ENCODE results near the gene TBX21. TPM values are rescaled to one million over a fixed set of nuclear protein-coding genes. Genes with fewer than 3 reads are reported as not detected.

TBX21 gene
- total and polyA plus RNA-seq, 2 of the 4 experiments (the other 2 are of a cell fraction), result not detected

DNA sequence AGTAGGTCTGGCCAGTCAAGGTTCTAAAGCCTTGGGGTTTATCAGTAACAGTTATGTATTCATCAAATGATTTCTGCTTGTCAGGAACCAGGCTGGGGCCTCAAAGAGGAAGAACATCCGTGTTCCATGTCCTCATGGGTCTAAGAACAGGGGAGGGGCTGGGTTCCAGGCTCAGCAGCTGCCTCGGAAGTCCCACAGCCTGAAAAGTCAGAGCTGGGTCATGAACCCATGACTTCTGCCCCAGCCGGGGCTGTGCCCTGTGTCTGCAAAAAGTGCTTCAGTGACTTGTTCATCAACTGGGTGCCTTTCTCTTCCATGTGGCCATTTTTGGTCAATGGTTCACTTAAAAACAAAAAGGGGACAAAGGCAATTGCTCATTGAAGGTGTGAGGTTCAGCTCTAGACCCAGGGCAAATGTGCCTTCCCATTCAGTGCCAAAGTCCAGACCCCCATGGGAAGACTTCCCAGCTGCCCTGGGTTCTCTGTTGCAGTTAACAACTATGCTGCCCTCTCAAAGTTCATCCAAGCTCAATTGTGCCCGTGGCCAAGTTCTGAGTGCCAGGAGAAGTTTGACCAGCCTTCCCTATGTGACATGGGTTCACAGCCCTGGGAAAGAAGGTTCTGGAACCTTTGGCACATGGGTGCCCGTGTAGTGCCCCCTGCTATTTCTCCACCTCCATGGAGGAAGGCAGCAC is 20.6 kb upstream of the TBX21 start:
- H3K79me1 ChIP-seq (ENCODE audit: low read depth in 1 of 2, low read length in 2 of 2), result no peaks in the 10 kb centered on the region
- no peak overlapping the region for H4K5ac ChIP-seq (ENCODE audit: low read depth, low read length)
- H2BK20ac ChIP-seq (ENCODE audit: low read depth, low read length), result no peak overlapping the region
- intact Hi-C loops (cut with micrococcal nuclease), result no loop called here
- no peak overlapping the region for H3K9ac ChIP-seq (ENCODE audit: low read depth, low read length)
- H4K91ac ChIP-seq (ENCODE audit: insufficient read depth, low read depth, low read length), result no peak overlapping the region
- 65% methylated on average over 3 of the region's 5 CpGs; no CpG with 5 or more reads in 1 of the 2 experiments for WGBS, 2 experiments (ENCODE audit: extremely low coverage in 2 of 2, insufficient read length in 1 of 2)
- no peak overlapping the region for H3K23ac ChIP-seq (ENCODE audit: low read depth, low read length)
- in situ Hi-C loops (cut with MboI; ENCODE audit: low sequenced_read_pairs), result no loop called here
- H3K36me3 ChIP-seq (ENCODE audit: control insufficient read depth, insufficient read depth, low read length), result peaks cover 12% of the 10 kb centered on the region; the same call in 1 of the 2 replicates
- no peak overlapping the region for H2AK9ac ChIP-seq (replicated peaks; ENCODE audit: low read depth, low read length, poor library complexity)
- H4K8ac ChIP-seq (ENCODE audit: low read depth in 2 of 2, low read length in 2 of 2), result no peak overlapping the region
- no peak for DNase-seq
- H3K14ac ChIP-seq (replicated peaks; ENCODE audit: low read depth, low read length), result no peak overlapping the region
- ChIA-PET POLR2A (ENCODE audit: unreplicated experiment) (no interaction called here), CTCF (no interaction called here)
- H3K4ac ChIP-seq (ENCODE audit: low read depth, low read length), result no peak overlapping the region
- no TSS peak for BruUV-seq (replicated peaks)
- H2BK120ac ChIP-seq (ENCODE audit: low read depth, low read length), result no peak overlapping the region
- no peak for TF ChIP-seq POLR2A (IDR thresholded peaks at IDR 0.05; ENCODE audit: low read depth, low read length)
- TF ChIP-seq RAD21 (IDR thresholded peaks at IDR 0.05; ENCODE audit: low read length), result no peak
- TF ChIP-seq MAFK (IDR thresholded peaks at IDR 0.05; ENCODE audit: low read depth, low read length), result no peak
- TF ChIP-seq MAZ (IDR thresholded peaks at IDR 0.05; ENCODE audit: borderline replicate concordance, low read depth, low read length), result no peak
- no peak for TF ChIP-seq RCOR1 (IDR thresholded peaks at IDR 0.05; ENCODE audit: insufficient replicate concordance, low read length)
- no peak for TF ChIP-seq FOS (IDR thresholded peaks at IDR 0.05; ENCODE audit: low read depth, low read length)
- TF ChIP-seq, protein P1, sequence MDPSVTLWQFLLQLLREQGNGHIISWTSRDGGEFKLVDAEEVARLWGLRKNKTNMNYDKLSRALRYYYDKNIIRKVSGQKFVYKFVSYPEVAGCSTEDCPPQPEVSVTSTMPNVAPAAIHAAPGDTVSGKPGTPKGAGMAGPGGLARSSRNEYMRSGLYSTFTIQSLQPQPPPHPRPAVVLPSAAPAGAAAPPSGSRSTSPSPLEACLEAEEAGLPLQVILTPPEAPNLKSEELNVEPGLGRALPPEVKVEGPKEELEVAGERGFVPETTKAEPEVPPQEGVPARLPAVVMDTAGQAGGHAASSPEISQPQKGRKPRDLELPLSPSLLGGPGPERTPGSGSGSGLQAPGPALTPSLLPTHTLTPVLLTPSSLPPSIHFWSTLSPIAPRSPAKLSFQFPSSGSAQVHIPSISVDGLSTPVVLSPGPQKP (IDR thresholded peaks at IDR 0.05; ENCODE audit: borderline replicate concordance, low read depth, low read length), result no peak
- no peak for TF ChIP-seq CEBPB (IDR thresholded peaks at IDR 0.05; ENCODE audit: low read depth, low read length)
- H3K9me3 ChIP-seq (ENCODE audit: control insufficient read depth, insufficient read depth, low read length), result no peaks in the 10 kb centered on the region
- no peak overlapping the region for H3K4me2 ChIP-seq (ENCODE audit: low read depth, low read length)
- H3K4me3 ChIP-seq (ENCODE audit: insufficient read depth, low read depth, low read length), result no peak overlapping the region
- no peak for ATAC-seq (ENCODE audit: low read depth)
- peaks cover 11% of the 10 kb centered on the region; the same call in 1 of the 2 replicates for H4K20me1 ChIP-seq (ENCODE audit: insufficient read depth, low read length)
- H3K27ac ChIP-seq (ENCODE audit: insufficient read depth, low read length), result no peak overlapping the region
- 0 out of 2 replicates have a peak, but pooled peaks cover under 1% of the 10 kb centered on the region for H3K9me1 ChIP-seq (ENCODE audit: insufficient read depth, low read length)
- no peak overlapping the region for H2AK5ac ChIP-seq (ENCODE audit: low read depth, low read length)
- H3K4me1 ChIP-seq (ENCODE audit: control insufficient read depth, insufficient read depth, low read length), result peaks cover 4% of the 10 kb centered on the region; the same call in 1 of the 2 replicates
- no peak overlapping the region for H2BK5ac ChIP-seq (ENCODE audit: low read depth, low read length, poor library complexity, severe bottlenecking)
- H2AFZ ChIP-seq (replicated peaks; ENCODE audit: low read length, poor library complexity), result no peak overlapping the region
- no peak overlapping the region for H3K18ac ChIP-seq (ENCODE audit: low read depth, low read length)
- no peak overlapping the region for H3K56ac ChIP-seq (ENCODE audit: extremely low read depth, insufficient read depth, low read length)
- peaks cover 56% of the 10 kb centered on the region for H3K27me3 ChIP-seq (ENCODE audit: control insufficient read depth, insufficient read depth, low read length)
- H2BK15ac ChIP-seq (ENCODE audit: low read depth, low read length), result no peak overlapping the region
- dilution Hi-C loops (cut with HindIII; ENCODE audit: low sequenced_read_pairs, unreplicated experiment), result no loop called here

All from IMR-90 (cell line).